GM13976 (cell line): Measurements from ENCODE around the gene GTF3C2.
"Not testable (repeated sequence)": the region's sequence is repeated elsewhere in the genome, so short reads cannot be mapped to it uniquely, and the experiment has no call there.

ENCODE experiments used
- DNase-seq: peaks from one replicate; pipeline ENCODE4 v3.0.0; 2012; ENCODE audit warnings: low spot score
- in situ Hi-C: fragments of 300-500 bp; cut with MboI; formaldehyde crosslinking; loops from one replicate; pipeline ENCODE4 v1.12.0; 2022; ENCODE audit warnings: low sequenced_read_pairs, mixed read lengths, inconsistent platforms; ENCODE audit not compliant: unreplicated experiment
- TF ChIP-seq, protein P1 (sequence below): IDR thresholded peaks from 2 replicates; pipeline ENCODE4 v1.5.1; 2012; ENCODE audit warnings: borderline replicate concordance, mild to moderate bottlenecking; ENCODE audit not compliant: insufficient read depth; ENCODE audit errors: extremely low read depth, missing control alignments, control extremely low read depth

The GTF3C2 gene

DNA sequence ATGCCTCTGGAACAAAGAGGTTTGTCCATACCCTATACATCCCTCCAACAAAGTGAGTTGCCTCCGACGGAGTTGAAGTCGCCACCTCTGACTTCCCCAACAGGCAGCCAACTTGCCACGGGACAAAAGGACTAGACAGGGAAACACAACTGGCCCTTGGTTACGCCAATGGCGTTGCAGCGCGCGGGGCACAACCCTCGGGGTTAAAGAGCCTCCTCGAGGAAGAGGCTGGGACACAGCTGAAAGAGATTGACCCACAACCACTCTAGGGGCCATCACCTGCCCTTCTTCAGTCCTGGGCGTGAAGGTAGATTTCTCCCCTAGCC lies 545 bp downstream of the GTF3C2 start:
- in situ Hi-C loops, result no loop called here
- DNase-seq, result peak; percentile 74
- TF ChIP-seq, protein P1, sequence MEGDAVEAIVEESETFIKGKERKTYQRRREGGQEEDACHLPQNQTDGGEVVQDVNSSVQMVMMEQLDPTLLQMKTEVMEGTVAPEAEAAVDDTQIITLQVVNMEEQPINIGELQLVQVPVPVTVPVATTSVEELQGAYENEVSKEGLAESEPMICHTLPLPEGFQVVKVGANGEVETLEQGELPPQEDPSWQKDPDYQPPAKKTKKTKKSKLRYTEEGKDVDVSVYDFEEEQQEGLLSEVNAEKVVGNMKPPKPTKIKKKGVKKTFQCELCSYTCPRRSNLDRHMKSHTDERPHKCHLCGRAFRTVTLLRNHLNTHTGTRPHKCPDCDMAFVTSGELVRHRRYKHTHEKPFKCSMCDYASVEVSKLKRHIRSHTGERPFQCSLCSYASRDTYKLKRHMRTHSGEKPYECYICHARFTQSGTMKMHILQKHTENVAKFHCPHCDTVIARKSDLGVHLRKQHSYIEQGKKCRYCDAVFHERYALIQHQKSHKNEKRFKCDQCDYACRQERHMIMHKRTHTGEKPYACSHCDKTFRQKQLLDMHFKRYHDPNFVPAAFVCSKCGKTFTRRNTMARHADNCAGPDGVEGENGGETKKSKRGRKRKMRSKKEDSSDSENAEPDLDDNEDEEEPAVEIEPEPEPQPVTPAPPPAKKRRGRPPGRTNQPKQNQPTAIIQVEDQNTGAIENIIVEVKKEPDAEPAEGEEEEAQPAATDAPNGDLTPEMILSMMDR, result no peak

DNA sequence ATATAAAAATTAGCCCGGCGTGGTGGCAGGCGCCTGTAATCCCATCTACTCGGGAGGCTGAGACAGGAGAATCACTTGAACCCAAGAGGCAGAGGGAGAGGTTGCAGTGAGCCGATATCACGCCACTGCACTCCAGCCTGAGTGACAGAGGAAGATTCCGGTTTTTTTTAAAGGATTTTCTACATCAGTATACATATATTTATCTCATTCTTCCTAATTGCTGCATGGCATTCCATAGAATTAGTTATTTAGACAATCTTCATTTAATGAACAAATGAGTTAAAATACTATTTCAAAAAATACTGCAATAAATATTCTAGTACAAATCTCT lies 2.0 kb downstream of the GTF3C2 start:
- TF ChIP-seq, protein P1, result no peak
- in situ Hi-C loops, result no loop called here
- no peak for DNase-seq

DNA sequence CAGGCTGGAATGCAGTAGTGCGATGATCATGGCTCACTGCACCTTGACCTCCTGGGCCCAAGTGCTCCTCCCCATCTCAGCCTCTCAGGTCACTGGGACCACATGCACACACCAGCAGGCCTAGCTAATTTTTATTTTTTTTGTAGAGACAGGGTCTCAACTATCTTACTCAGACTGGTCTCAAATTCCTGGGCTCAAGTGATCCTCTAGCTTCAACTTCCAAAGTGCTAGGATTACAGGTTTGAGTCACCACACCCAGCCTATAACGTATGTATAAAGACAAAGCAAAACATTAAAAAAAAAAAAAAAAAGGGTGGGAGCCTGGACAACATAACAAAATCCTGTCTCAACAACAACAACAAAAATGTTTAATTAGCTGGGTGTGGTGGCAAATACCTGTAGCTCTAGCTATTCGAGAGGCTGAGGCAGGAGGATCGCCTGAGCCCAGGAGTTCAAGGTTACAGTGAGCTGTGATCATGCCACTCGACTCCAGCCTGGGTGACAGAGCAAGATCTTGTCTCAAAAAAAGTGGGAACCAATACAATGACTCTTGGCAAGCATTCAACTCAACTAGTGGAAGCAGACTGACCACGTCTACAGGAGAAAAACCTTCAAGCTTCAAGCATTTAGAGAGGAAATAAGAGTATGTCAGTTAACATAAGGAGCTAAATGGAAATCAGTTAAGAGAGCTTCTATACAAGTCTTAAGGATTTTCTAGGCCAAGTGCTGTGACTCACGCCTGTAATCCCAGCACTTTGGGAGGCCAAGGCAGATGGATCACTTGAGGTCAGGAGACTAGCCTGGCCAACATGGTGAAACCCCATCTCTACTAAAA lies 2.6 kb downstream of the GTF3C2 start:
- in situ Hi-C loops, result no loop called here
- DNase-seq, result no peak
- TF ChIP-seq, protein P1, result no peak

DNA sequence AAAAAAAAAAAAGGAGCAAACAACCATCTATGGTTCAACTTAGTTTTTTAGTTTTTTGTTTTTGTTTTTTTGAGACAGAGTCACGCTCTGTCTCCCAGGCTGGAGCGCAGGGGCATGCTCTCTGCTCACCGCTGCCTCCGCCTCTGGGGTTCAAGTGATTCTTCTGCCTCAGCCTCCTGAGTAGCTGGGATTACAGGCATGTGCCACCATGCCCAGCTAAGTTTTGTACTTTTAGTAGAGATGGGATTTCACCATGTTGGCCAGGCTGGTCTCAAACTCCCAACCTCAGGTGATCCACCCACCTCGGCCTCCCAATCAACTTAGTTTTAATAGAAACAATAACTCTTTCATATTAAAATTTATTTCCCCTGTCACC lies 3.2 kb downstream of the GTF3C2 start:
- DNase-seq, in situ Hi-C loops: not testable (repeated sequence)

- TF ChIP-seq, protein P1, result no peak
- in situ Hi-C loops, result no loop called here
- DNase-seq, result no peak
Measured at GRCh38 chr2:27351802-27352598, 4.6 kb downstream of the GTF3C2 start.

DNA sequence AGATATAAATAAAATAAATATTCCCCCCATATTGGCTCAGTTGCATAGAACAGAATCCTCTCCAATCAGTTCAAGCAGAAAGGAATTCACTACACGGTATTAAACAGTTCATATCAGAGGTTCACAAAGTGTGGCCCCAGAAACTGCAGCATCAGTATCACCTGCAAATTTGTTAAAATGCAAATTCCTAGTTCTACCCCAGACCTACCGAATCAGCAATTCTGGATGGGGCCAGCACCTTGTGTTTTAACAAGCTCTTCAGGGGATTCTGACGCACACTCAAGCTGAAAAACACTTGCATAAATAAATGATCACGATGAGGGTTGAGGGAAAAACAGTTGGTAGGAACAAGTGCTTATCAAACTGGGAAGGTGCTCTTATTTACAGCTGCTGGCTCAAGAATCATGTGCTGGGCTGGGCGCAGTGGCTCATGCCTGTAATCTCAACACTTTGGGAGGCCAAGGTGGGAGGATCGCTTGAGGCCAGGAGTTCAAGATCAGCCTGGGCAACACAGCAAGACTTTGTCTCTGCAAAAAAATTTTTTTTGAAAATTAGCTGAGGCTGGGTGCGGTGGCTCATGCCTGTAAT lies 6.4 kb downstream of the GTF3C2 start:
- TF ChIP-seq, protein P1, result no peak
- in situ Hi-C loops, result no loop called here
- no peak for DNase-seq

DNA sequence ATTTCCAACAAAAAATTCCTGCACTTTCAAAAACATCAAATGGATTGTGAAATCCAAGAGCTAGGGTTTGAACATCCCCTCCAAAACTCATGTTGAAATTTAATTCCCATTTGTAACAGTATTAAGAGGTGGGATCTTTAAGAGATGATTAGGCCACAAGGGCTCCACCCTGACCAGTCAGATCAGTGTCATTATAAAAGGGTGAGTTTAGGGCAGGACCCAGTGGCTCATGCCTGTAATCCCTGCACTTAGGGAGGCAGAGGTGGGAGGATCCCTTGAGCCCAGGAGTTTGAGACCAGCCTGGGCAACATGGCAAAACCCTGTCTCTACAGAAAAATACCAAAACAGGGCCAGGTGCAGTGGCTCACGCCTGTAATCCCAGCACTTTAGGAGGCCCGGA lies 8.9 kb downstream of the GTF3C2 start:
- DNase-seq, result no peak
- in situ Hi-C loops, result no loop called here
- TF ChIP-seq, protein P1, result no peak
